Bronchial epithelial cell (primary cell): ENCODE results near the gene FPR3. TPM values are rescaled to one million over a fixed set of nuclear protein-coding genes. Genes with fewer than 3 reads are reported as not detected.

Source experiments
- DNase-seq: peaks from one replicate; pipeline ENCODE4 v3.0.0-alpha.2; 2010; ENCODE audit warnings: low read depth
- FAIRE-seq: peaks from 2 replicates; lab custom pipeline; 2011; peaks lifted over from hg19 to GRCh38; lab: Jason Lieb, UNC
- H3K27me3 ChIP-seq: 2 replicates; pipeline ENCODE4 v1.5.1; 2011; ENCODE audit warnings: low read length; ENCODE audit not compliant: control insufficient read depth, insufficient read depth
- H3K36me3 ChIP-seq: 2 replicates; pipeline ENCODE4 v1.5.1; 2011; ENCODE audit warnings: low read length; ENCODE audit not compliant: control insufficient read depth, insufficient read depth
- H3K4me3 ChIP-seq: 2 replicates; pipeline ENCODE4 v1.5.1; 2011; ENCODE audit warnings: mild to moderate bottlenecking, low read depth, low read length, control low read depth
- total RNA-seq: library from RNA; depleted of rRNA; stranded (reverse); fragments of >200 nt; gene quantifications from 2 replicates; pipeline ENCODE4 v1.2.1, GENCODE V29; 2014
- TF ChIP-seq, protein P1 (sequence below): IDR thresholded peaks from 2 replicates; pipeline ENCODE4 v1.5.1; 2011; ENCODE audit warnings: mild to moderate bottlenecking, moderate library complexity, low read length, control low read depth, inconsistent platforms; ENCODE audit not compliant: insufficient read depth, severe bottlenecking

Gene FPR3, protein sequence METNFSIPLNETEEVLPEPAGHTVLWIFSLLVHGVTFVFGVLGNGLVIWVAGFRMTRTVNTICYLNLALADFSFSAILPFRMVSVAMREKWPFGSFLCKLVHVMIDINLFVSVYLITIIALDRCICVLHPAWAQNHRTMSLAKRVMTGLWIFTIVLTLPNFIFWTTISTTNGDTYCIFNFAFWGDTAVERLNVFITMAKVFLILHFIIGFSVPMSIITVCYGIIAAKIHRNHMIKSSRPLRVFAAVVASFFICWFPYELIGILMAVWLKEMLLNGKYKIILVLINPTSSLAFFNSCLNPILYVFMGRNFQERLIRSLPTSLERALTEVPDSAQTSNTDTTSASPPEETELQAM
- not detected in 2 replicates for total RNA-seq

DNA sequence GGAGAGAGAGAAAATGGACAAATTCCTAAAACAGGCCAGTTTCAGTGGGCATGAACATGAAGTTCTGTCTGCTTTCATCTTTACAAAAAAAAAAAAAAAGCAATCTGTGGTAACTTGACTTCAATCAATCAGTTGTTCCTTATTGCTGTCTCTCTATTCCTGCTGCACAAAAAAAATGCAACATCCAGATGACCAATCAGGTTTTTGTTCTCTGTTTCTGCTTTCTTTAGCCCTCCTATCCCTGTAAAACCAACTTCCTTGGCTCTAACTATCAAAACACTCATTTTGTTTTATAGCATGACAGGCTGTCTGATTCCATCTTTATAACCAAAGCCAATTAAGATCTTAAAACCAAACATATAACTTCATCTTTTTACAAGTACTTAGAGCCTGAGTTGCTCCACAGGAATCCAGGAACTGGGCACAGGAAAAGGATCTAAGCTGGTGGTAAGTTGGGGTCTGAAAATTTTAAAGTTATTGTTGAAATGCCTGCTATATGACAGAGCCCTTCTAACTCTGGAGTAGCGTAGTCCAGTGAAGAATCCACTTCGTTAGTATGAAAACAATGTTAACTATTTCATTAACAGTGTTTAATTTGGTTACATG lies at the start of gene FPR3:
Gene FPR3, plus strand, starts transcription at position 273 of the 606 bp plus-strand sequence. CDS start 28,592 bp downstream, outside the sequence.
- TF ChIP-seq, protein P1, sequence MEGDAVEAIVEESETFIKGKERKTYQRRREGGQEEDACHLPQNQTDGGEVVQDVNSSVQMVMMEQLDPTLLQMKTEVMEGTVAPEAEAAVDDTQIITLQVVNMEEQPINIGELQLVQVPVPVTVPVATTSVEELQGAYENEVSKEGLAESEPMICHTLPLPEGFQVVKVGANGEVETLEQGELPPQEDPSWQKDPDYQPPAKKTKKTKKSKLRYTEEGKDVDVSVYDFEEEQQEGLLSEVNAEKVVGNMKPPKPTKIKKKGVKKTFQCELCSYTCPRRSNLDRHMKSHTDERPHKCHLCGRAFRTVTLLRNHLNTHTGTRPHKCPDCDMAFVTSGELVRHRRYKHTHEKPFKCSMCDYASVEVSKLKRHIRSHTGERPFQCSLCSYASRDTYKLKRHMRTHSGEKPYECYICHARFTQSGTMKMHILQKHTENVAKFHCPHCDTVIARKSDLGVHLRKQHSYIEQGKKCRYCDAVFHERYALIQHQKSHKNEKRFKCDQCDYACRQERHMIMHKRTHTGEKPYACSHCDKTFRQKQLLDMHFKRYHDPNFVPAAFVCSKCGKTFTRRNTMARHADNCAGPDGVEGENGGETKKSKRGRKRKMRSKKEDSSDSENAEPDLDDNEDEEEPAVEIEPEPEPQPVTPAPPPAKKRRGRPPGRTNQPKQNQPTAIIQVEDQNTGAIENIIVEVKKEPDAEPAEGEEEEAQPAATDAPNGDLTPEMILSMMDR, result no peak
- FAIRE-seq (no peak), DNase-seq (no peak)
- H3K36me3 ChIP-seq, result no peaks in the 10 kb centered on the region
- no peak within 1 kb of the TSS for H3K4me3 ChIP-seq
- no peaks in the 10 kb centered on the region for H3K27me3 ChIP-seq

DNA sequence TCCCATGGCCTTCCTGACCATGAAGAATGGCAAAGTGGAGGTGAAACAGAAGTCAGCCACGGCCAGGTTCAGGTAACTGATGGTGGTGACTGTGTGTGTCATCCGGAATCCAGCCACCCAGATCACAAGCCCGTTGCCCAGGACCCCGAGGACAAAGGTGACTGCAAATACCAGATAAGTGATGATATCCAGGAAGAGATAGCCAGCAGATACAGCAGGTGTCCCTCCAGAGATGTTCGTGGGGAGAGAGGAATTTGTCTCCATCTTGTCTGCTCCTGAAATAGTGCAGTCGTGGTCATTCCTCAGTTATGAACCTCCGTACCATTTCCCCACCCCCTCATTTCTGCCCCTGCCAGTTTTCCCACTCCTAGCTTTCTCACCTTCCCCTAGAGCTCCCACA lies 48.2 kb upstream of the FPR3 start:
- no peak overlapping the region for H3K4me3 ChIP-seq
- peak; percentile 62 for FAIRE-seq
- no peaks in the 10 kb centered on the region for H3K27me3 ChIP-seq
- TF ChIP-seq, protein P1, result no peak
- DNase-seq, result no peak
- H3K36me3 ChIP-seq, result no peaks in the 10 kb centered on the region

DNA sequence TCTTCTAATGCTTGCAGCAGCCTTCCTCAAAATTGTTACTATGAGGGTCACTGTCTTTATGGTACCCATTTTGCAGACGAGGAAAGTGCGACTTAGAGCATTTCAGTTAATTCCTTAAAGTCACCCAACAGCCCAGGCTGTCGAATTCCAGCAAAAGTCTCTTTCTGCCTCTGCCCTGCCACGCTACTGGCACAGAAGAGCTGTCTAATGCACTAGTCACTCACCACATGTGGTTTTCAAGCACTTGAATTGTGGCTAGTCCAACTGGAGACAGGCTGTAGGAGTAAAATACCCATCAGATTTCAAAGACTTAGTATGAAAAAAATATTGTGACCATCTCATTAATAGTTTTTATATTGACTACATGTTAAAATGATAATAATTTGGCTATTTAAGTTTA lies 45.0 kb upstream of the FPR3 start:
- H3K27me3 ChIP-seq, result no peaks in the 10 kb centered on the region
- no peak for FAIRE-seq
- no peaks in the 10 kb centered on the region for H3K36me3 ChIP-seq
- no peak for DNase-seq
- no peak overlapping the region for H3K4me3 ChIP-seq
- TF ChIP-seq, protein P1, result no peak

DNA sequence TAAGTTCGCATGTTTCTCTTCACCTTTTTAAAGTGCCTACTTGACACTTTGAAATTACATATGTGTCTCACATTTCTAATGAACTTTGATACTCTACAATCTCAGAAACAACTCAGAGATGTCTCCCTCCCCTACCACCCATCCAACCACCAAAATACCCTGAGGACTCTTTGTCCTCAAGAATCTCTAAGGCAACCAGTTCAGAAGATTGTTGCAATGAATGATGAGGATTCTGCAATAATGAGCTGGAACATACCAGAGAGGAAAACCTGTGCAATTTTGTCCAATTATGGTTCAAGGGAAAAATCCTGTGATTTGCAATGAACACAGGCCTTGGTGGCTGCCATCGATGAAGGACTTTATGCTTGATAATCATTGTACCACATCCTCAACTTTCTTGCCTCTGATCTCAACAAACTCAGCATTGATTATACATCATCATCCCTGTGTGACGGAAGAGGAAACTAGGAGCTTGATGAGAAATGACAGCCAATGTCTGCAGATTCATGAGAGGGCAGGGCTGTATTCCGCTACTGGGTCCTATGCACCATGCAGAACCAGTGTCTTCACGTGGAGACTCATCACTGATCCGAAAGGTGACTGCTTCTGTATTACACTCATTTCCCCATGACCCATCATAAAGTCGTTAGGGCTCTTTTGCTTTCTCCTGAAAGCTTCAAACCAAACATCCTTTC lies 44.4 kb upstream of the FPR3 start:
- H3K36me3 ChIP-seq, result no peaks in the 10 kb centered on the region
- TF ChIP-seq, protein P1, result no peak
- DNase-seq (no peak), FAIRE-seq (no peak)
- H3K27me3 ChIP-seq, result no peaks in the 10 kb centered on the region
- H3K4me3 ChIP-seq, result no peak overlapping the region

DNA sequence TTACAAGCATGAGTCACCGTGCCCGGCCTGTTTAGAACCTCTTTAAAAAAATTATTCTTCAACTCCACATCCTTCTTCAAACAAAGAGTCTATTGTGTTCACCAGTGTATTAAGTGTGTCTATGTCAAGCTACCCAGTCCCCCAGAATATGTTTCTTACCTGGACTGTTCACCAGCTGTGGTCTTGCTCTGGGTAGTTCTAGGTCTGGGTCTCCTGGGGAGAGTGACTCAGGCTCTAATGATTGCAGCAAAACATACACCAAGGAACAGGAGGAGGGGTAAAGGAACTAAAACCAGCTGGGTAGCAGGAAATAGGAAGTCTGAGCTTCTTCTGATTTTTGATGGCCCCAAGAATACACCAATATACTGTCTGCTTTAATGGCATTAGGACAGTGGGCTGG lies 43.3 kb upstream of the FPR3 start, which contains the start of gene FPR1:
Gene FPR1, minus strand, starts transcription at position 224 of the 400 bp plus-strand sequence. CDS start 4,884 bp downstream, outside the sequence.
- Histone ChIP-seq H3K27me3 (no peaks in the 10 kb centered on the region), H3K4me3 (no peak within 1 kb of the TSS), H3K36me3 (no peaks in the 10 kb centered on the region)
- FAIRE-seq (no peak), DNase-seq (peak; percentile 10)
- TF ChIP-seq, protein P1, result no peak
